Effector memory CD4-positive, alpha-beta T cell (primary cell): Measurements from ENCODE around the gene SPACA5B.
"Not testable (repeated sequence)": the region's sequence is repeated elsewhere in the genome, so short reads cannot be mapped to it uniquely, and the experiment has no call there.

Source experiments
- DNase-seq, 3 donors: peaks; one replicate each; pipeline ENCODE4 v3.0.0-alpha.2; 2020
- H3K27ac ChIP-seq: 2 replicates; pipeline ENCODE4 v1.7.0; 2013; ENCODE audit warnings: mild to moderate bottlenecking, low read length, moderate library complexity; ENCODE audit not compliant: insufficient read depth, poor library complexity, severe bottlenecking
- H3K27me3 ChIP-seq: replicated peaks from 2 replicates; pipeline ENCODE4 v1.7.0; 2013; ENCODE audit warnings: mild to moderate bottlenecking, low read length; ENCODE audit not compliant: insufficient read depth, control insufficient read depth, poor library complexity, severe bottlenecking
- H3K36me3 ChIP-seq: 2 replicates; pipeline ENCODE4 v1.7.0; 2013; ENCODE audit warnings: mild to moderate bottlenecking, low read length, moderate library complexity; ENCODE audit not compliant: control insufficient read depth, insufficient read depth
- H3K4me1 ChIP-seq: 2 replicates; pipeline ENCODE4 v1.7.0; 2013; ENCODE audit warnings: low read length, mild to moderate bottlenecking; ENCODE audit not compliant: control insufficient read depth, insufficient read depth, poor library complexity, severe bottlenecking
- H3K4me3 ChIP-seq: 2 replicates; pipeline ENCODE4 v1.7.0; 2013; ENCODE audit warnings: low read length, low read depth, mild to moderate bottlenecking; ENCODE audit not compliant: insufficient read depth, poor library complexity, severe bottlenecking
- H3K9me3 ChIP-seq: 2 replicates; pipeline ENCODE4 v1.7.0; 2013; ENCODE audit warnings: mild to moderate bottlenecking, low read length, moderate library complexity; ENCODE audit not compliant: control insufficient read depth

Gene SPACA5B

GRCh38 chrX:48132308-48132844 is 1.9 kb downstream of the SPACA5B start:
- H3K9me3 ChIP-seq, DNase-seq, H3K27me3 ChIP-seq, H3K27ac ChIP-seq, H3K4me1 ChIP-seq, H3K4me3 ChIP-seq, H3K36me3 ChIP-seq: not testable (repeated sequence)

- H3K4me1 ChIP-seq, H3K27ac ChIP-seq, H3K9me3 ChIP-seq, H3K4me3 ChIP-seq, H3K27me3 ChIP-seq, DNase-seq, H3K36me3 ChIP-seq: not testable (repeated sequence)
These were observed 8.7 kb downstream of the SPACA5B start for GRCh38 chrX:48139076-48139475.

GRCh38 chrX:48141810-48142508 is 11.5 kb downstream of the SPACA5B start:
- not testable (repeated sequence) for H3K4me3 ChIP-seq, H3K36me3 ChIP-seq, H3K27me3 ChIP-seq, DNase-seq, H3K9me3 ChIP-seq, H3K27ac ChIP-seq, H3K4me1 ChIP-seq

GRCh38 chrX:48142697-48143096 is 12.3 kb downstream of the SPACA5B start:
- not testable (repeated sequence) for H3K27ac ChIP-seq, H3K4me3 ChIP-seq, DNase-seq

GRCh38 chrX:48153769-48154168 is 23.3 kb downstream of the SPACA5B start:
- no peaks in the 10 kb centered on the region for H3K9me3 ChIP-seq
- no peaks in the 10 kb centered on the region for H3K36me3 ChIP-seq
- no peak overlapping the region for H3K4me3 ChIP-seq
- H3K27ac ChIP-seq = no peak overlapping the region
- no peaks in the 10 kb centered on the region for H3K4me1 ChIP-seq
- no peaks in the 10 kb centered on the region for H3K27me3 ChIP-seq
- DNase-seq = no peak

More at GRCh38 chrX:48142697-48143096, 12.3 kb downstream of the SPACA5B start:
- H3K9me3 ChIP-seq, H3K36me3 ChIP-seq, H3K4me1 ChIP-seq, H3K27me3 ChIP-seq: not testable (repeated sequence)

- no peaks in the 10 kb centered on the region for H3K9me3 ChIP-seq
- DNase-seq = no peak
- no peak overlapping the region for H3K4me3 ChIP-seq
- no peak overlapping the region for H3K27ac ChIP-seq
- no peaks in the 10 kb centered on the region for H3K36me3 ChIP-seq
- H3K4me1 ChIP-seq = no peaks in the 10 kb centered on the region
- no peaks in the 10 kb centered on the region for H3K27me3 ChIP-seq
These were observed 24.4 kb downstream of the SPACA5B start for GRCh38 chrX:48154796-48155195.

GRCh38 chrX:48156014-48156413 is 25.6 kb downstream of the SPACA5B start:
- no peaks in the 10 kb centered on the region for H3K9me3 ChIP-seq

GRCh38 chrX:48165241-48165640 is 34.8 kb downstream of the SPACA5B start:
- no peaks in the 10 kb centered on the region for H3K9me3 ChIP-seq
- H3K27ac ChIP-seq = no peak overlapping the region
- no peak overlapping the region for H3K4me3 ChIP-seq
- no peak for DNase-seq
- no peaks in the 10 kb centered on the region for H3K4me1 ChIP-seq
- H3K36me3 ChIP-seq = no peaks in the 10 kb centered on the region
- H3K27me3 ChIP-seq = no peaks in the 10 kb centered on the region

More at GRCh38 chrX:48156014-48156413, 25.6 kb downstream of the SPACA5B start:
- no peak for DNase-seq
- Histone ChIP-seq H3K4me3 (no peak overlapping the region), H3K36me3 (no peaks in the 10 kb centered on the region), H3K27ac (no peak overlapping the region), H3K4me1 (no peaks in the 10 kb centered on the region), H3K27me3 (no peaks in the 10 kb centered on the region)

- not testable (repeated sequence) for H3K4me3 ChIP-seq, H3K27ac ChIP-seq, DNase-seq, H3K36me3 ChIP-seq, H3K27me3 ChIP-seq, H3K4me1 ChIP-seq, H3K9me3 ChIP-seq
These were observed 35.9 kb downstream of the SPACA5B start for GRCh38 chrX:48166322-48166721.

- DNase-seq = no peak
- H3K4me1 ChIP-seq = no peaks in the 10 kb centered on the region
- no peaks in the 10 kb centered on the region for H3K27me3 ChIP-seq
- no peak overlapping the region for H3K27ac ChIP-seq
- H3K9me3 ChIP-seq = no peaks in the 10 kb centered on the region
- no peak overlapping the region for H3K4me3 ChIP-seq
- H3K36me3 ChIP-seq = no peaks in the 10 kb centered on the region
These were observed 49.3 kb downstream of the SPACA5B start for GRCh38 chrX:48179691-48180090.
